ENCODE measurements around the gene VCL.
"Not testable (repeated sequence)": the region's sequence is repeated elsewhere in the genome, so short reads cannot be mapped to it uniquely, and the experiment has no call there.

The VCL gene

DNA sequence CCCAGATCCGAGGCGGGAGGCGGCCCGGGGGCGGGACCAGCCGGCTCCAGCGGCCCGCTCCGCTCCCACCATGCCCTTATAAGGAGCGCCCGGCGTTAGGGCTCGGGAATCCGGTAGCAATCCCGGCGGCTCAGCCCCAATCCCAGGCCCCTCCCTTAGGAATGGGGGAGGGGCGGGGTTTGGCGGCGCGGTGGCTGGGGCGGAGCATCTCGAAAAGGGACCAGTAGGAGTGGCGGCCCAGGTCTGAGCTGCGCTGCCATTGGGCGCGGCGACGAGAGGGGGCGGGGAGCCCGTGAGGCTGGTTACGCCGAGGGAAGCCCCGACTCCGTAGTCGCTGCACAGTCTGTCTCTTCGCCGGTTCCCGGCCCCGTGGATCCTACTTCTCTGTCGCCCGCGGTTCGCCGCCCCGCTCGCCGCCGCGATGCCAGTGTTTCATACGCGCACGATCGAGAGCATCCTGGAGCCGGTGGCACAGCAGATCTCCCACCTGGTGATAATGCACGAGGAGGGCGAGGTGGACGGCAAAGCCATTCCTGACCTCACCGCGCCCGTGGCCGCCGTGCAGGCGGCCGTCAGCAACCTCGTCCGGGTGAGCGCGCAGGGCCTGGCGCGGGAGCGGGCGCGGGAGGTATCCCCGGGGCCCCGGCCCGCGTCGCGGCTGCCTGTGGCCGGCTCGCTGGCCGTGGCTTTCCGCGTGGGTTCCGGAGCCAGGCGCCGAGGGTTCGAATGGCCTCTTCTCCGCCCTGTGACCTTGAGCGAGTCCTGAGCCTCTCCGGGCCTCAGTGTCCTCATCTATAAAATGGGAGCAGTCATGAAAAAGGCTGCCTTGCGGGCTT lies at the start of gene VCL:
Gene VCL, plus strand, starts transcription at position 330 of the 836 bp plus-strand sequence. Its CDS starts 92 bp downstream, at position 422.
- peak; percentile 99 for DNase-seq

DNA sequence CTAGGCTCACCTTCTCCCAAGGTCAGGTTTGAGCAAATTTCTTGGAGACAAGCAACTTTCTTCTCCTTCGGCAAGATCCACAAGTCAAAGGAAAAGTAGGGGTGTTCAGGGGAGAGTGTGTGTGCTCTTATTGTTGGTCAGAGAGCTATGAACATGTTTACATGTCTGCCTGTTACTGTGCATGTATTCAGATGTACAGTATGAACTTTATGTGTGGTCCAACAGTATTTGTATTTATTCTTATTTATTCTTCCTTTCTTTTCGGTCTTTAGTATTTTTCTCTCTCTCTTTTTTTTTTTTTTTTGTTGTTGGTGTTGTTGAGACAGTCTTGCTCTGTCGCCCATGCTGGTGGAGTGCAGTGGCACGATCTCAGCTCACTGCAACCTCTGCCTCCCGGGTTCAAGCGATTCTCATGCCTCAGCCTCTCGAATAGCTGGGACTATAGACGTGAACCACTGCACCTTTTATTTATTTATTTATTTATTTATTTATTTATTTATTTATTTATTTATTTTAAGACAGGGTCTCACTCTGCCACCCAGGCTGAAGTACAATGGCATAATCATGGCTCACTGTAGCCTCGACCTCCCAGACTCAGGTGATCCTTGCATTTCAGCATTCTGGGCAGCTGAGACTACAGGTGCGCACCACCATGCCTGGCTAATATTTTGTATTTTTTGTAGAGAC lies 48.8 kb upstream of the VCL start:
- DNase-seq: no peak

DNA sequence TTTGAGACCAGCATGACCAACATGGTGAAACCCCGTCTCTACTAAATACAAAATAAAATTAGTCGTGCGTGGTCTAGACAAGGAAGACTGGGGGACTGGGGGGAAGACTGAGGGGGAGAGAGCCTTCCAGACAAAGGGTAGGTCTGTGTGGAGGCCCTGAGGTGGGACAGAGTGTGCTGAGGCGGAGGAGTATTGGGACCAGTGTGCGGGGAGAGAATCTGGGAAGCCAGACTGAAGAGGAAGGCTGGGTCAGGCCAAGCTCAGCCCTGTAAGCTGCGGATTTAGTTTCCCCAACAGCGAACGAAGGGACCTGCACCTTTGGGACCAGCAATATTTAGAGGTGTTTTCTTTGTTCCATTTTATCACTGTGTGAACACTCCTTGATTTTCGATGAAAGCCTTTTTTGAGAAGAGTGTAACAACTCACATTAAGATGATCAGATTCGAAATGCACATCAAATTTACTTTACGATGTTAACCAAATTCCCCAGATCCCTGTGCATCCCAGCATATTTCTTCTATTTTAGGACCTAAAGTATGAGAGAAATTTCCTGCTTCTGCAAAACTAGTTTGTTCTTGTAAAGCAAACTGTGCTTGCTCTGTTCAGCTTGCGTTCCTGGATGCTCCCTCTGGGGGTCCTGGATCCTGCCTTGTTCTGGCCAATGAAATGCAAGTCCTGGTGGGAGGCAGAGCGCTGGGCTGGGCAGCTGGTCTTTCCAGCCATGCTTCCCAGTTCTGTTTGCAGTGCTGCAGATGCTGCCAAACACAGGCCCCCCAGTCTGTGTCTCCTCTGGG lies 47.6 kb upstream of the VCL start:
- DNase-seq: peak; percentile 51

DNA sequence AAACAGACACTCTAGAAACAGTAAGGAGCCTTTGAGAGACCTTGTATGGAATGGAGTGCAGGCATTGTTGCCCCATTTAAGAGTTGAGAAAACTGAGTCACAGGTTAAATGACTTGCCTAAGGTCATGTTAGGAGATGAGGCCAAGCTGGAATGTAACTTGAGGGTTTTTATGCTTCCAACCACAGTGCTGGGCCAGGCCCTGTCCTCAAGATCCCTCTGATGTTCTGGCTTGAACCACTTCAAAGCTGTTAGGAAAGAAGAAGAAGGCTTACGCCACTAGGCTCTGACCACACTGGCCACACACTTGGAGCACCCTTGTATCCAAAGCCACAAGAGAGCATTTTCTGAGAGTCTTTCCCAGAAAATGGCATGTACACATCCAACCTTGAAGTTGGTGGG lies 44.3 kb upstream of the VCL start:
- DNase-seq: no peak

DNA sequence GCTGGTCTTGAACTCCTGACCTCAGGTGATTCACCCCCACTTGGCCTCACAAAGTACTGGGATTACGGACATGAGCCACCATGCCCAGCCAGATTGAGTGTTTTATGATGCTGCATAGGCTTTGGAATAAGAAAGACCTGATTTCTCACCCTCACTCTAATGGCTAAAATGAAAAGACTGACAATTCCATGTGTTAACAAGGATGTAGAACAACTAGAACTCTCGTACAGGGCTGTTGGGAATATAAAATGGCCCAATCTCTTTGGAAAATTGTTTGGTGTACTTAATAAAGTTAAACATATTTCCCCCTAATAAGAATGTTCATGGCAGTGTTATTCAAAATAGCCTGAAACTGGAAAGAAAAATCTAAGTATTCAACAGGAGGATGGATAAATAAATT lies 43.2 kb upstream of the VCL start:
- no peak for DNase-seq

DNA sequence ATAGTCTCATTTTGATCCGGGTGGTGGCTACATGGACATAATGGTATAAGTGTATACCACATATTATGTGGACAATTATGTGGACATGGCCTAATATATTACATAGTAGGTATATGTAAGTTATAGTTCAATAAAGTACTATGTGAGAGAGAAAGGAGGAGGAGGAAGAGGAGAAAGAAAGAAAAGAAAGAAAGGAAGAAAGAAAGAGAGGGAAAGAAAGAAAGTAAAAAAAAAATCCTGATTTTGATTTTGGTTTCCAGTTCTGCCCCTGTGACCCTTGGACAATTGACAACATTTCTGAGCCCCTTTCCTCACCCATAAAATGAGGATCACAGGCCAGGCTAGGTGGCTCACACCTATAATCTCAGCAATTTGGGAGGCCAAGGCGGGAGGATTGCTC lies 42.2 kb upstream of the VCL start:
- no peak for DNase-seq

DNA sequence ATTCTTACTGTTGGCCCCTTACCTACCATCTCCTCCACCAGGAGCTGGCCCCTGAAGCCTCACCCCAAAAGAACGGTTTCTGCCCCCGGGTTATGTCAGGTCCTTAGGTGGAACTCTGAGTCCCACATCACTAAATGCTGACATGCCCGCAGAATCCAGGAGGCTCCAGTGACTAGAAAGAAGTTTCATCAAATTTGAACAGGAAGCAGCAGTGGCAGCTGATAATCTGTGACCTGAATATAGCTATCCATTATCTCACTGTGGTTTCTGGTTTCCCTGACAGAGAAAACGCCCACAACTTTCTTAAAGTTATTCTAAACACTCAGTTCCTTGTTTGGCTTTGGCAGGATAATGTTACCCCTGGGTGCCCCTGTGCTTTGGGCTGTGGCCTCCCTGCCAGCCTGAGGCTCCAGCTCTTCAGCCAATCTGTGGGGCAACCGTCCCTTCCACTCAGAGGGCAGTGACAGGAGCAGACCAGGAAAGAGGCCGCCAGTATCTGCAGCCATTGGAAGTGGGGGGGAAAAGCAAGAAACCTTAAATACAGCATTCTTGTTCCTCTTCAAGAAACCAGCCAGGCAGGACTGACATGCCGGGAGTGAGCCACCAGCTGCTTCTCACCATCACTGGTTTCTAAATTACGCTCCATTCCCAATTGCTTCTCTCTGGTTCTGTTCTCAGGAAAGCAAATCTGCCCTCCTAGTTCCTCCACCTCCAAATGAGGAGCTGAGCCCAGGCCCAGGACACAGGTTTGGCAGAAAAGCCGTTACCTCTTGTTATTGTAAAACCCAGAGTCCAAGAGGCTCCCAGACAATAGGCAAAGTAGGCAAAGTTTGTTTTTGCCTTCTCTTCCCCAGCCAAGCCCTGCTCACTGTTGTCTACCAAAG lies 41.2 kb upstream of the VCL start:
- peak; percentile 33 for DNase-seq

DNA sequence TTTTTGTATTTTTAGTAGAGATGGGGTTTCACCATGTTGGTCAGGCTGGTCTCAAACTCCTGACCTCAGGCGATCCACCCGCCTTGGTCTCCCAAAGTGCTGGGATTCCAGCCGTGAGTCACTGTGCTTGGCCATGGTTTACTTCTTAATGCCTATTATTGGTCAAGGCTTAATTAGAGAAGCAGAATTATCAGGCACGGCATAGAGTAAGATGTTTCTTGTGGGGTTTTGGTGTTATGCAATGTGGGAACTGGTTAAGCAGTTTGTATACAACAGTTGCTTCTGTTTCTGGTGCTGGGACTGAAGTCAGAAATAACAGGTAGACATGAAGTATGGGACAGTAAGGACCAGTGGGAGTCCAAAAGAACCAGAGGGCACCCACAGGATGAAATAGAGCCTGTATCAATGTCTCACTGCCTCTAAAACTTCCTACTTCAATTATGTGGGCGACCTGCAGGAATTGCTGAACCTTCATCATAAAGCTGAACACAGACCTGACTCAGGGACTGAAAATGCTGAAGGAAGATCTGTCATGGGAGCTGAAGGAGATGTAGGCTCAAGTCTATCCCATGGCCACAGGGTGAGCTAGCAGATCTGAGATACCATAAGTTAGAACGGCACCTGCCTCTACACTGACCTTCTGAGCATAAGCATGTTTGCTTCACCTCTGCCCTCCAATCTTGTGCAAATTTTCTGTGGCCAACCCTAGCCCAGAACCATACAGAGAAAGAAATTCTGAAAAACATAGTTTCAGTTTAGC lies 38.3 kb upstream of the VCL start:
- no peak for DNase-seq

DNA sequence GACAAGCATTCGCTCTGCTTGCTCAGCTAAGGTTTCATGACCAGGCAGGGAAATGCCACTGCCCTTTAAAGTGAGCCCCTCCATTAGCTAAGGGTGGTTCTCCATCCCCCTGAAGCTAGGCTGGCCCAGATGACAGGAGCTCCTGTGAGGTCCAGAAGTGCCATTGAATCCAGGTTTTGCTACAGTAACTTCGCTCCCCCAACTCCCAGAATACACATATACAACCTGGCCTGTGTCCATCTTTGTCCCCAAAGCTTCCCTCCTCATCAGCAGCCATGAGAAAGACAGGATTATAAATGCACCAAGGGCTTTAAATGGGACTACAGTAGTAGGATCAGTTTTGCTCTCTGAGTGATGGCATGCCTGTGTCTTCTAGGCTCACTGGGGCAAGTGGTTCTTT lies 35.5 kb upstream of the VCL start:
- DNase-seq: no peak

DNA sequence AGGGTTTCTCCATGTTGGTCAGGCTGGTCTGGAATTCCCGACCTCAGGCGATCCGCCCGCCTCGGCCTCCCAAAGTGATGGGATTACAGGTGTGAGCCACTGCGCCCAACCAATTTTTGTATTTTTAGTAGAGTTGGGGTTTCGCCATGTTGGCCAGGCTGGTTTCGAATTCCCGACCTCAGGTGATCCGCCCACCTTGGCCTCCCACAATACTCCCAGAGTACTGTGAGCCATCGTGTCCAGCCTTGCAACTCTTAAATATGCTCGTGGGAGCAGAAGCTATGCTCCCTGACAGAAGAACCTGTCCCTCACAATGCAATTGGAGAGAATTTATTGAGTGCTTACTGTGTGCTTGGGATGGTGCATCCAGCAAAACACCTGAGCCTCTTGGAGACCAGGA lies 34.4 kb upstream of the VCL start:
- not testable (repeated sequence) for DNase-seq

DNA sequence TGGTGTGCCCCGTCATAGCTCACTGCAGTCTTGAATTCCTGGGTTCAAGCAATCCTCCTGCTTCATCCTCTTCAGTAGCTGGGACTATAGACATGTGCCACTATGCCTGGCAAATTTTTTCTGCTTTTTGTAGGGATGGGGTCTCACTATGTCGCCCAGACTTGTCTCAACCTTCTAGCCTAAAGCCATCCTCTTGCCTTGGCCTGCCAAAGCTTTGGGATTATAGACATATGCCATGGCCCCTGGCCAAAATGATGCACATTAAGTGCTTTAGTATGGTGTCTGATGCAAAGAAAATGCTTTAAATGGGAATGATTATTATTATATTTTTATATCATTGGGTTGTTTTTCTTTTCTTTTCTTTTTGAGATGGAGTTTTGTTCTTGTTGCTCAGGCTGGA lies 33.2 kb upstream of the VCL start:
- no peak for DNase-seq

DNA sequence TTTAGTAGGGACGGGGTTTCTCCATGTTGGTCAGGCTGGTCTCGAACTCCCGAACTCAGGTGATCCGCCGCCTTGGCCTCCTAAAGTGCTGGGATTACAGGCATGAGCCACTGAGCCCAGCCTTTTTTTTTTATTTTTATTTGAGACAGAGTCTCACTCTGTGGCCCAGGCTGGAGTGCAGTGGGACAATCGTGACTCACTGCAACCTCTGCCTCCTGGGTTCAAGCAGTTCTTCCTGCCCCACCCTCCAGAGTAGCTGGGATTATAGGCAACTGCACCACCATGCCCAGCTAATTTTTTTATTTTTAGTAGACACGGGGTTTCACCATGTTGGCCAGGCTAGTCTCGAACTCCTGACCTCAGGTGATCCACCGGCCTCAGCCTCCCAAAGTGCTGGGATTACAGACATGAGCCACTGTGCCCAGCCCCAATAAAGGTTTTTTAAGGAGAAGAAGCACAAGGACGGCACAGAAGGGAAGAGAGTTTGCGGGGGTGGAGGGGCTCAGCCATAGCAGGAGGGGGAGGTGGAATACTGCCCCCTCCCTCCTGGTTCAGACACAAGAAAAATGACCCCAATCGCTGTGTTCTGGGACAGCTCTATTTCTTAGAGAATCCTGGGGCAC lies 32.5 kb upstream of the VCL start:
- not testable (repeated sequence) for DNase-seq

DNA sequence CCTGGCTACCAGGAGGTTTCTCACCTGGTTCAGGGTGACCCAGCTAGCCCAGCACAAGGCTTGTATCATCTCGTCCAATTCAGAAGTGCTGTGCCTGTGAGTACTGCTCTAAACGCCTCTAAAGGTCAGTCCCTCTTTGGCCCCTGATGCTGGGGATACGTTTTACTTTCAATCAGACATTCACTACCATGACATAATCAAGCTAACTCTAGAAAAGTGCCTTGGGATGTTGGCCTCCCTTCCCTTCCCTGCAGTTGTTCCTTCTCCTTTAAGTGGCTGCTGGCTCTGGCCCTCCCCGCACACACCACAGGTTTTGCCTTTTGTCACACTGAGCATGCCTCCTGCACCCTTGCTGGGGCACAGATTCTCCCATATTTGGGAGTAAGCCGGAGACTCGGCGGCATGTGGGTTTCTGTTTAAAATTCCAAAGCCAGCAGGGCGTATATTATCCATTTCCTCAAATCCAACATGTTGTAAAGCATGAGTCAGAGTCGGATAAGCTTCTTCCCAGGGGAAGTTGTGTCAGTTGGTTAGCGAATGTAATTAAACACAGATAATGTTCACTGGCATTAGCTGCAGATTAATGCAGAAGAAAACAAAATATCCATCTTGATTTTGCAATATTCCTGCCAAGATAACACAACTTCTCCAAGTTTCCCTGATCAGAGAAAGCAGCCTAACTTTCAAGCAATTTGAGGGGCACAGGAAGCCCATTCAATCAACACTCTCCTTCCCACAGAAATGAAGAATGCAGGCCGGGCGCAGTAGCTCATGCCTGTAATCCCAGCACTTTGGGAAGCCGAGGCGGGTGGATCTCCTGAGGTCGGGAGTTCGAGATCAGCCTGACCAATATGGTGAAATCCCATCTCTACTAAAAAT lies 31.8 kb upstream of the VCL start:
- peak; percentile 92 for DNase-seq

DNA sequence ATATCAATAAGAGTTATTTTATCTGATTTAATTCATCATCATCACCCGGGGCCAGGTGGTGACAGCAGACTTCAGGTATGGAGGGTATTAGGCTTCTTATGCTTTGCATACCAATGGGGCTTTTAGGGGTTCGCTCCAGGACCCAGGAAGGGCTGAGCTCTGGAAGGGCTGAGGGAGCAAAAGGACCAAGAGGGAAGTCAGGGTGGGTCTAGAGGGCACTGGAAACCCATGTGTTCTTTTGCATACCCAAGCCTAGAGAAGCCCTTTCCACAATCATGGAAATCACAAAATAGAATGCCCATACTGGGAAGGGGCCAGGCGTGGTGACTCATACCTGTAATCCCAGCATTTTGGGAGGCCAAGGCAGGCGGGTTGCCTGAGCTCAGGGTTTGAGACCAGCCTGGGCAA lies 30.9 kb upstream of the VCL start:
- no peak for DNase-seq

DNA sequence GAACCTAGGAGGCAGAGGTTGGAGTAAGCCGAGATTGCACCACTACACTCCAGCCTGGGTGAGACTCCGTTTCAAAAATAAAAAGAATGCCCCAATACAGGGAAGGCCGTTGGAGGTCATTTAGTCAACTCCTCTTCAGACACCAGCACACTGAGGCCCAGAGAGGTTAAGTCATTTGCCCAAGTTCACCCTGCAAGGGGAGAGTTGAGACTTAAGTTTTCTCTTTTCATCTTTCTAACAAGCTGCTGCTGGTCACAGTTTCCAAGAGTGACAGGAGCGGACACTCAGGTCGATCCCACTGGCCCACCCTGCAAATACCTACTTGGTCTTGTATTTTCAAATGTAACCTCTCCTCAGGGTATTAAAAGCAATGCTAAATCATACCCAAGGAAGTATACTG lies 30.4 kb upstream of the VCL start:
- DNase-seq: no peak

DNA sequence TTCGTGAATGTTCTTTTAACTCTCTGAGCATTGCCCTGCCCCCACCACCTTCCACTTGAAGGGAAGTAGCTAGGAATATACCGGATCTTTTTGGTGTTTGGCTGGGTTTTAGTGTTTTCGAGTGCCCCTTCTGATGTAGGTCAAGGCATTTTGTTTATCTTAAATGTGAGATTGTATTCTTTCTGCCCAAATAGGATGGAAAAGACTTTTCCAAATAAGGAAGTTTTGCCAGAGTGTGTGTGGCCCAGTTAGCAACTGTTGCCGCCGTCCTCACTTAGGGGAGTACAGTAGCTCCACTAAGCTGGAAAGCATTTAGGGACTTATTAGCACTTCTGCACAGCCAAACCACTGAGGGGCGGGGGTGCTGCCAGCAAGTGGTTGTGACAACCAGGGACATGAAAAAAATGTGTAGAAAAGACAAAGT lies 29.8 kb upstream of the VCL start:
- DNase-seq: peak; percentile 36

DNA sequence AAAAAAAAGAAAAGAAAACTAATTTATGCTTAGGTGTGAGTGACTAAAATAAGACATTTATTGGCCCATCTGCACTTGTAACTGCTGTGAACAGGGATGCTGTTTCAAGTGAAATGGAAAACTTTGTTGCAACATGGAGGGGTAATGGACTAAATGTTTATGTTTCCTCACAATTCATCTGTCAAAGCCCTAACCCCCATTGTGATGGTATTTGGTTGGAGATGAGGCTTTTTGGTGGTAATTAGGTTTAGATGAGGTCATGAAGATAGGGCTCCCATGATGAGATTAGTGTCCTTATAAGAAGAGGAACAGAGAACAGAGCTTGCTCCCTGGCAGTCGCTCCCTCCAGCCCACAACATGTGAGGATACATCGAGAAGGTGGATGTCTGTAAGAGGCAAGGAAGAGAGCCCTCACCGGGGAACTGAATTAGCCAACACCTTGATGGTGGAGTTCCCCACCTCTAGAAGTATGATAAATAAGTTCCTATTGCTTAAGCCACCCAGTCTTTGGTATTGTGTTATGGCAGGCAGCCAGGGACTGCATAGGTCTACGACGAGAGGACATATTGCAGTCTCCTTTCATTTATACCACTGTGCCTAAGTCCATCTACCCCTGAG lies 28.6 kb upstream of the VCL start:
- DNase-seq: no peak

DNA sequence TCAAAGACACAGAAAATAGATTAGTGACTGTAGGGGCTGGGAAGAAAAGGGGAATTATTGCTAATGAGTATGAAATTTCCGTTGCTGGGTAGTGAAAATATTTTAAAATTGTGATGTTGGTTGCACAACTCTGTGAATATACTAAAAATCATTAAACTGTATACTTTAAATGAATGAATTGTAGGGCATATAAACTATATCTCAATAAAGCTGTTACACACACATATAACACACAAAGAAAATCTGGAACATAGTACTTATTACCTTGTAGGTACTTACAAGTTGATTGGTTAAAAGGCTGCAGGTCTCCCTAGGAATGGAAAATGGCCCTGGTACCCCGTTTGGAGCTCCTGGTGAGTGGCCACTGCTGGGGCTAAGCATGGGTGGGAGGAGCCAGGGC lies 27.1 kb upstream of the VCL start:
- DNase-seq: no peak

DNA sequence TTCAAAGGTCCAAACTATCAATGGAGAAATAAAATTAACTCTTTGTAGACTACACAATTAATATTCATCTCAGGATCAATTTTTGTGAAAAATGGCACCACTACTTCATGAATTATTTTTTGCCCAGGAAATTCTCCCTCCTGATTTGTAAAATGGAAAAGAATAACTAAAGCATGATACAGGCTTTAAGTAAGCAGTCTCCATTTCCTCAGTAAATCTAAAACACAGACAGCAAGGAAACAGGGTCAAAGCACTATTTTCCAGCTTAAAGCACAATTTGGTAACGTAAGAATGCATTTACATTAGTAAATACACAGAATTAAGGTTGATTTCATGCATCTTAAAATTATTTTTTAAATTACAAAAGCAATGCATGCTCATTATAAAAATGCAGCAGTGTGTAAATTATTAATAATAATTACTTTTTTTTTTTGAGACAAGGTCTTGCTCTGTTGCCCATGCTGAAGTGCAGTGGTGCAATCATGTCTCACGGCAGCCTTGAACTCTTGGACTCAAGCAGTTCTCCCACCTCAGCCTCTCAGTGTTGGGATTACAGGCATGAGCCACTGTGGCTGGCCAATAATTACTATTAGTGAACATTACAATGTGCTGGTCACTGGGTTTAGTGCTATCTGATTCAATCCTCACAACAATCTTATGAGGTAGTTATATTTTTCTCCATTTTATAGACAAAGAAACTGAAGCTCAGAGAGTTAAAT lies 26.1 kb upstream of the VCL start:
- DNase-seq: no peak
